ENCODE data around the gene LMBRD1.

DNA sequence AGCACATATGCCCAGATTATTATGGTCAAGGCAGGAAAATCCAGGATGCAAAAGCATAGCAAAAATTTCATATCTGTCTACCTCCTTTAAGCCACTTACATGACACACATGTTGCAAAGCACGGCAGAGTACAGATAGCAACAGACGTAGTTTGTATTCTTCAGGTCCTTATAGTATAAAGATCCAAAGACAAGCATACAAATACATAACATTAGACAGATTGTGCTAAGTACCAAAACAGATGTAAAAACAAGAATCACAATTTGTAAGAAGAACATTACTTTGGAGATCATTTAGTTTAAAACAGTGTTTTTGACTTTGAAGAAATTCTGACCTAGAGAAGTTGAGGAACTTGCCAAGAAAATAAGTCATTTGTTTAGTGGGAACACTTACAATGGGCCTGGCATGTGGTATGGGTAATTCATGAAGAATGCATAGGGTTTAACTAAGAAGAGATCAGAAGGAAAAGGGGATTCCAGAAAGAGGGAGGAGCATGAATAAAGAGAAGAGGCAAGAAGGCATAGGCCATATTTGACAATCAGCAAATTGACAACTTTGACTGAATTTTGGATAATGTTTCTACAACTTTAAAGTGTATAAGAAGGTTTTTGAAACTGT, 30.6 kb upstream of the LMBRD1 start:
- no peak for TF ChIP-seq GATA3 (IDR thresholded peaks at IDR 0.05; ENCODE audit: low read depth, low read length)
- no peak for TF ChIP-seq GATA2 (IDR thresholded peaks at IDR 0.05; ENCODE audit: low read depth, low read length)

All from SH-SY5Y (cell line).